ENCODE measurements around the gene LIMS2. TPM values are rescaled to one million over a fixed set of nuclear protein-coding genes. Genes with fewer than 3 reads are reported as not detected.

Gene LIMS2
- total RNA-seq, 1 experiment from 2014 or later = 8.9 TPM

DNA sequence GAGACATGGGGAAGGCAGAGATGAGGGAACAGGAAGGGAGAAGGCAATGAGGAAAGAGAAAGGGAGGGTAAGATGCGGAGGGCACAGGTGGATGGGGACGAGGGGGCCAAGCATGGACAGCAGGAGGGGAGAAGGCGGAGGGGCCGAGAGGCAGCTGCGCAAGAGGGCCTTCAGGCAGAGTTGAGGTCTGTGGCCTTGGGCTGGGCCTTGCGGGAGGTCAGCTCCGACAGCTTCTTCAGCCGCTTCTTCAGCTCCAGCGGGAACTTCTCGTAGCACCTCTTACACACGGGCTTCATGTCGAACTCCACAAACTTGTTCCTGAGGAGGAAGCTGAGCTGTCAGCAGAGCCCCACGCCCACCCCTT lies 36.2 kb downstream of the LIMS2 start:
- Histone ChIP-seq H3K27ac (ENCODE audit: low read length) (no peak overlapping the region), H3K27me3 (ENCODE audit: control insufficient read depth, insufficient read depth, low read length) (no peaks in the 10 kb centered on the region), H3K4me3 (ENCODE audit: low read depth in 2 of 2, low read length in 2 of 2) (no peak overlapping the region), H3K9me3 (ENCODE audit: control insufficient read depth, insufficient read depth, low read depth, low read length) (no peaks in the 10 kb centered on the region), H3K36me3 (ENCODE audit: control insufficient read depth, insufficient read depth, low read length) (no peaks in the 10 kb centered on the region), H3K4me1 (ENCODE audit: control insufficient read depth, insufficient read depth, low read length) (peaks cover 10% of the 10 kb centered on the region)
- CTCF ChIA-PET = interaction anchor here (1.1 kb wide), 1 partner anchor 48 kb away, joined by 3 read pairs; no protein-coding TSS in a partner anchor
- TF ChIP-seq TCF7L2 (IDR thresholded peaks at IDR 0.05; ENCODE audit: low read depth, low read length) (no peak), SIN3A (IDR thresholded peaks at IDR 0.05; ENCODE audit: borderline replicate concordance, insufficient read depth, low read depth, low read length) (no peak), POLR2AphosphoS5 (IDR thresholded peaks at IDR 0.05; ENCODE audit: low read depth, low read length) (no peak)
- TF ChIP-seq, protein P1, sequence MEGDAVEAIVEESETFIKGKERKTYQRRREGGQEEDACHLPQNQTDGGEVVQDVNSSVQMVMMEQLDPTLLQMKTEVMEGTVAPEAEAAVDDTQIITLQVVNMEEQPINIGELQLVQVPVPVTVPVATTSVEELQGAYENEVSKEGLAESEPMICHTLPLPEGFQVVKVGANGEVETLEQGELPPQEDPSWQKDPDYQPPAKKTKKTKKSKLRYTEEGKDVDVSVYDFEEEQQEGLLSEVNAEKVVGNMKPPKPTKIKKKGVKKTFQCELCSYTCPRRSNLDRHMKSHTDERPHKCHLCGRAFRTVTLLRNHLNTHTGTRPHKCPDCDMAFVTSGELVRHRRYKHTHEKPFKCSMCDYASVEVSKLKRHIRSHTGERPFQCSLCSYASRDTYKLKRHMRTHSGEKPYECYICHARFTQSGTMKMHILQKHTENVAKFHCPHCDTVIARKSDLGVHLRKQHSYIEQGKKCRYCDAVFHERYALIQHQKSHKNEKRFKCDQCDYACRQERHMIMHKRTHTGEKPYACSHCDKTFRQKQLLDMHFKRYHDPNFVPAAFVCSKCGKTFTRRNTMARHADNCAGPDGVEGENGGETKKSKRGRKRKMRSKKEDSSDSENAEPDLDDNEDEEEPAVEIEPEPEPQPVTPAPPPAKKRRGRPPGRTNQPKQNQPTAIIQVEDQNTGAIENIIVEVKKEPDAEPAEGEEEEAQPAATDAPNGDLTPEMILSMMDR (IDR thresholded peaks at IDR 0.05) = no peak
- TF ChIP-seq, protein P2, sequence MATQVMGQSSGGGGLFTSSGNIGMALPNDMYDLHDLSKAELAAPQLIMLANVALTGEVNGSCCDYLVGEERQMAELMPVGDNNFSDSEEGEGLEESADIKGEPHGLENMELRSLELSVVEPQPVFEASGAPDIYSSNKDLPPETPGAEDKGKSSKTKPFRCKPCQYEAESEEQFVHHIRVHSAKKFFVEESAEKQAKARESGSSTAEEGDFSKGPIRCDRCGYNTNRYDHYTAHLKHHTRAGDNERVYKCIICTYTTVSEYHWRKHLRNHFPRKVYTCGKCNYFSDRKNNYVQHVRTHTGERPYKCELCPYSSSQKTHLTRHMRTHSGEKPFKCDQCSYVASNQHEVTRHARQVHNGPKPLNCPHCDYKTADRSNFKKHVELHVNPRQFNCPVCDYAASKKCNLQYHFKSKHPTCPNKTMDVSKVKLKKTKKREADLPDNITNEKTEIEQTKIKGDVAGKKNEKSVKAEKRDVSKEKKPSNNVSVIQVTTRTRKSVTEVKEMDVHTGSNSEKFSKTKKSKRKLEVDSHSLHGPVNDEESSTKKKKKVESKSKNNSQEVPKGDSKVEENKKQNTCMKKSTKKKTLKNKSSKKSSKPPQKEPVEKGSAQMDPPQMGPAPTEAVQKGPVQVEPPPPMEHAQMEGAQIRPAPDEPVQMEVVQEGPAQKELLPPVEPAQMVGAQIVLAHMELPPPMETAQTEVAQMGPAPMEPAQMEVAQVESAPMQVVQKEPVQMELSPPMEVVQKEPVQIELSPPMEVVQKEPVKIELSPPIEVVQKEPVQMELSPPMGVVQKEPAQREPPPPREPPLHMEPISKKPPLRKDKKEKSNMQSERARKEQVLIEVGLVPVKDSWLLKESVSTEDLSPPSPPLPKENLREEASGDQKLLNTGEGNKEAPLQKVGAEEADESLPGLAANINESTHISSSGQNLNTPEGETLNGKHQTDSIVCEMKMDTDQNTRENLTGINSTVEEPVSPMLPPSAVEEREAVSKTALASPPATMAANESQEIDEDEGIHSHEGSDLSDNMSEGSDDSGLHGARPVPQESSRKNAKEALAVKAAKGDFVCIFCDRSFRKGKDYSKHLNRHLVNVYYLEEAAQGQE (IDR thresholded peaks at IDR 0.05; ENCODE audit: insufficient read depth in 1 of 2, low read depth in 2 of 2, low read length in 1 of 2) = no peak
- POLR2A ChIA-PET = no interaction called here
- BruUV-seq (replicated peaks) = no TSS peak
- in situ Hi-C loops (cut with HindIII; ENCODE audit: low pct_unique_long_range_greater_than_20kb, low sequenced_read_pairs) (no loop called here), intact Hi-C loops (cut with micrococcal nuclease; ENCODE audit: unreplicated experiment) (no loop called here)
- no peak for DNase-seq (ENCODE audit: low read depth, low spot score)
- ATAC-seq = no peak

DNA sequence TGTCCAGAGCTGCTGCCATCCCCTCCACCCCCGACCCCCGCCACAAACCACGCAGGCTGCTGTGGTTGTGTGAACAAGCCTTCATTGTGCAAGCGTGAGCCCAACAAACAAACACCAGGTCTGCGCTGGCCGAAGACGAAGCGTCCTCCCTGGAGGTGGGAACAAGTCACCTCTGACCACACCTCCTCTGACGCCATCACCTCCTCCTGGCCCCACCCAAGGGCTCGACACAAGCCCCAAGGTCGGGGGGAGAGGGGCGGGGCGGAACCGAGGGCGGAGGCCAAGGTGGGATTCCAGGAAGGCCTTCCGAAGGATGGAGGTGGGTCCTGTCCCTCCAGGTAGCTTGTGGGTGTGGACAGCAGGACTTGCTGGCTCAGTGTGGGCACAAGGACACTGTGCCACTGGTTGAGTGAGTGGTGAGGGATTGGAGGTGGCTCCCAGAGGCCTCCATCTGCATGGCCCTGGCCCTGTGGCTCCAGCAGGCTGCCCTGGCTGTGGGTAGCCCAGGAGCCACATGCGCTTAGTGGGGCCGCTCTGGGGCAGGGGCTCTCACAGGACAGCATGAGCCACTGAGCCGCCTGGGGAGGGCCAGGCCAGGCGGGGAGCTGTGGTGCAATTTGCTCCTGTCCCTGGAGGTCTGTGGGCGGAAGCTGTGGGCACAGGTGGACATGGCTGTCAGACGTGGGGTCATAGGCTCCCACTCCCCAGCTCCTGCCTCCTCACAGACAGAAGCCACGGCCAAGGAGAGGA lies 36.8 kb downstream of the LIMS2 start:
- Histone ChIP-seq H3K9me3 (ENCODE audit: control insufficient read depth, insufficient read depth, low read depth, low read length) (no peaks in the 10 kb centered on the region), H3K36me3 (ENCODE audit: control insufficient read depth, insufficient read depth, low read length) (no peaks in the 10 kb centered on the region), H3K27me3 (ENCODE audit: control insufficient read depth, insufficient read depth, low read length) (no peaks in the 10 kb centered on the region), H3K27ac (ENCODE audit: low read length) (no peak overlapping the region), H3K4me1 (ENCODE audit: control insufficient read depth, insufficient read depth, low read length) (peaks cover 10% of the 10 kb centered on the region), H3K4me3 (ENCODE audit: low read depth in 2 of 2, low read length in 2 of 2) (no peak overlapping the region)
- DNase-seq (ENCODE audit: low read depth, low spot score) (no peak), ATAC-seq (no peak)
- BruUV-seq (replicated peaks) = no TSS peak
- TF ChIP-seq, protein P2 (IDR thresholded peaks at IDR 0.05; ENCODE audit: insufficient read depth in 1 of 2, low read depth in 2 of 2, low read length in 1 of 2) = no peak
- TF ChIP-seq TCF7L2 (IDR thresholded peaks at IDR 0.05; ENCODE audit: low read depth, low read length) (no peak), SIN3A (IDR thresholded peaks at IDR 0.05; ENCODE audit: borderline replicate concordance, insufficient read depth, low read depth, low read length) (no peak), POLR2AphosphoS5 (IDR thresholded peaks at IDR 0.05; ENCODE audit: low read depth, low read length) (no peak)
- TF ChIP-seq, protein P1 (IDR thresholded peaks at IDR 0.05) = no peak
- intact Hi-C loops (cut with micrococcal nuclease; ENCODE audit: unreplicated experiment) = no loop called here
- CTCF ChIA-PET = interaction anchor here (1.1 kb wide), 1 partner anchor 47 kb away, joined by 3 read pairs; no protein-coding TSS in a partner anchor
- POLR2A ChIA-PET = no interaction called here
- in situ Hi-C loops (cut with HindIII; ENCODE audit: low pct_unique_long_range_greater_than_20kb, low sequenced_read_pairs) = no loop called here

All from Panc1 (cell line).